ENCODE results near the gene PCCB.

DNA sequence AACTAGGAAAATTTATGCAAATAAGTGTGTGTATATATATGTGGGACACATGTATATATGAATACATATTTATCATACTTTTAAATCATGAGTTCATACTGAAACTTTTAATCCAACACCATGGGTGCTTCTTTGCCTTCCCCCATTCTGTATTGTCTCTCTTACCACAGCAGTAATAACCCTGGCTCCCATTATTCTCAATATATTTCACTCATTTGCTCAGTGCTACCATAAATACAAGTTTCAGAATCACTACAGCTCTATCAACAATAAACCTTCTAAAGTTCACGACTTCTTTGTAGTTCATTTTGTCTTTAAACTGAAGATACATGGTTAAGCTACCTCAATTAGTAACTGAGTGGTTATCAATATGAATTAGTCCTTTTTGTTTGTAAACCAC, 82.2 kb downstream of the PCCB start:
- TF ChIP-seq, protein P1, sequence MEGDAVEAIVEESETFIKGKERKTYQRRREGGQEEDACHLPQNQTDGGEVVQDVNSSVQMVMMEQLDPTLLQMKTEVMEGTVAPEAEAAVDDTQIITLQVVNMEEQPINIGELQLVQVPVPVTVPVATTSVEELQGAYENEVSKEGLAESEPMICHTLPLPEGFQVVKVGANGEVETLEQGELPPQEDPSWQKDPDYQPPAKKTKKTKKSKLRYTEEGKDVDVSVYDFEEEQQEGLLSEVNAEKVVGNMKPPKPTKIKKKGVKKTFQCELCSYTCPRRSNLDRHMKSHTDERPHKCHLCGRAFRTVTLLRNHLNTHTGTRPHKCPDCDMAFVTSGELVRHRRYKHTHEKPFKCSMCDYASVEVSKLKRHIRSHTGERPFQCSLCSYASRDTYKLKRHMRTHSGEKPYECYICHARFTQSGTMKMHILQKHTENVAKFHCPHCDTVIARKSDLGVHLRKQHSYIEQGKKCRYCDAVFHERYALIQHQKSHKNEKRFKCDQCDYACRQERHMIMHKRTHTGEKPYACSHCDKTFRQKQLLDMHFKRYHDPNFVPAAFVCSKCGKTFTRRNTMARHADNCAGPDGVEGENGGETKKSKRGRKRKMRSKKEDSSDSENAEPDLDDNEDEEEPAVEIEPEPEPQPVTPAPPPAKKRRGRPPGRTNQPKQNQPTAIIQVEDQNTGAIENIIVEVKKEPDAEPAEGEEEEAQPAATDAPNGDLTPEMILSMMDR (IDR thresholded peaks at IDR 0.05), result no peak
- no peak for TF ChIP-seq EP300 (IDR thresholded peaks at IDR 0.05)
- TF ChIP-seq POLR2A (IDR thresholded peaks at IDR 0.05), result no peak
- TF ChIP-seq POLR2AphosphoS5 (IDR thresholded peaks at IDR 0.05), result no peak

Measured in stomach (tissue), 4 donors.